Endodermal cell (in vitro differentiated cells): ENCODE data around the gene ARMC6. TPM values are rescaled to one million over a fixed set of nuclear protein-coding genes. Genes with fewer than 3 reads are reported as not detected.
A peak's percentile ranks its signal among the peaks of the same experiment; 100 is the strongest.

ENCODE experiments used
- DNase-seq: peaks from one replicate; pipeline ENCODE4 v3.0.0-alpha.2; 2017
- H3K27ac ChIP-seq: 2 replicates; pipeline ENCODE4 v1.5.1; 2013; ENCODE audit warnings: mild to moderate bottlenecking, low read depth, low read length, moderate library complexity
- H3K27me3 ChIP-seq: 2 replicates; pipeline ENCODE4 v1.6.1; 2013; ENCODE audit warnings: mild to moderate bottlenecking, low read length, moderate library complexity; ENCODE audit not compliant: insufficient read depth, control insufficient read depth, poor library complexity, severe bottlenecking
- H3K36me3 ChIP-seq: 2 replicates; pipeline ENCODE4 v1.7.0; 2013; ENCODE audit warnings: mild to moderate bottlenecking, low read length, moderate library complexity; ENCODE audit not compliant: control insufficient read depth, insufficient read depth
- H3K4me1 ChIP-seq: one replicate; pipeline ENCODE4 v1.7.0; 2013; ENCODE audit warnings: low read length; ENCODE audit not compliant: control insufficient read depth, insufficient read depth
- H3K4me3 ChIP-seq: 2 replicates; pipeline ENCODE4 v1.5.1; 2013; ENCODE audit warnings: mild to moderate bottlenecking, low read length, moderate library complexity
- H3K9ac ChIP-seq: 2 replicates; pipeline ENCODE4 v1.6.1; 2013; ENCODE audit warnings: mild to moderate bottlenecking, low read length, moderate library complexity; ENCODE audit not compliant: poor library complexity, severe bottlenecking; ENCODE audit errors: extremely low read depth
- H3K9me3 ChIP-seq: 2 replicates; pipeline ENCODE4 v1.6.1; 2013; ENCODE audit warnings: mild to moderate bottlenecking, low read length, moderate library complexity; ENCODE audit not compliant: control insufficient read depth
- H3K27ac Mint-ChIP-seq: 2 replicates; pipeline ENCODE4 v1.8.0; 2020; ENCODE audit warnings: mixed read lengths
- H3K27me3 Mint-ChIP-seq: 2 replicates; pipeline ENCODE4 v1.8.0; 2021; ENCODE audit warnings: mild to moderate bottlenecking, mixed read lengths; ENCODE audit not compliant: insufficient read depth
- H3K36me3 Mint-ChIP-seq: 2 replicates; pipeline ENCODE4 v1.8.0; 2020; ENCODE audit warnings: low read depth, mixed read lengths
- H3K4me1 Mint-ChIP-seq: 2 replicates; pipeline ENCODE4 v1.8.0; 2020; ENCODE audit warnings: mixed read lengths
- H3K4me3 Mint-ChIP-seq: 2 replicates; pipeline ENCODE4 v1.8.0; 2020; ENCODE audit warnings: mild to moderate bottlenecking, moderate library complexity, mixed read lengths
- H3K9me3 Mint-ChIP-seq: 2 replicates; pipeline ENCODE4 v1.8.0; 2020; ENCODE audit warnings: mild to moderate bottlenecking, mixed read lengths
- CTCF ChIP-seq: fragments of 200-600 bp; sonication (generic); conservative IDR thresholded peaks from 2 replicates; pipeline ENCODE4 v1.5.0; 2021; ENCODE audit warnings: antibody characterized with exemption, mild to moderate bottlenecking
- WGBS, 2 experiments: methylation state at CpG; one replicate each; pipeline versions ENCODE4 v1.1.5 to v1.1.7; 2013; ENCODE audit warnings: missing lambda C conversion rate in 2 of 2, mixed read lengths in 1 of 2; ENCODE audit not compliant: insufficient coverage in 1 of 2, insufficient read length in 1 of 2; 5-methylcytosine and 5-hydroxymethylcytosine counted together
- long read RNA-seq, 4 experiments: library from polyadenylated mRNA in 2 of 4; library from RNA in 1 of 4; library from capped mRNA in 1 of 4; stranded (forward) in 3 of 4; unstranded in 1 of 4; transcript quantifications; one replicate each; pipeline ENCODE4 v2.0.0, GENCODE V29; 2020 to 2021; ENCODE audit warnings: inconsistent platforms in 1 of 4
- polyA plus RNA-seq, 2 experiments: library from polyadenylated mRNA; stranded (reverse); fragments of 50-300 nt; gene quantifications; one replicate each; pipeline ENCODE4 v1.2.3, GENCODE V29; 2013
- total RNA-seq, 2 donors: library from RNA; stranded (reverse); fragmentation: NEBNext Ultra II Directional in 1 of 2; extraction: Animal tissue kit (Norgen Biotek cat#: 25700) in 1 of 2; gene quantifications; 2 replicates in 1 of 2; 3 replicates in 1 of 2; pipeline ENCODE4 v1.2.1, GENCODE V29; 2021

The ARMC6 gene
- 10 to 100 TPM; 26.1 to 37.8 TPM for total RNA-seq
- polyA plus RNA-seq (2013, experiment 1 of 2) = 30.8 TPM
- polyA plus RNA-seq (2013, experiment 2 of 2) = 27.0 TPM
- long read RNA-seq, experiment 1, transcript ARMC6-202 (8 exons, 2,383 nt) = major isoform, 7 of 20 reads
- long read RNA-seq, experiment 1, partial matches to known transcripts = 9 of 20 reads
- long read RNA-seq, experiment 1, other reads (novel, unspliced or antisense) = 3 of 20 reads
- long read RNA-seq, experiment 2, transcript ARMC6-206 (9 exons, 2,488 nt) = minor isoform, 17 of 93 reads
- long read RNA-seq, experiment 2, transcript ARMC6-202 (8 exons, 2,383 nt) = major isoform, 43 of 93 reads
- long read RNA-seq, experiment 2, partial matches to known transcripts = 10 of 93 reads
- long read RNA-seq, experiment 2, other reads (novel, unspliced or antisense) = 19 of 93 reads
- long read RNA-seq, experiment 3, transcript ARMC6-201 (8 exons, 2,412 nt) = minor isoform, 26 of 394 reads
- long read RNA-seq, experiment 3, transcript ARMC6-202 (8 exons, 2,383 nt) = major isoform, 206 of 394 reads
- long read RNA-seq, experiment 3, transcript ARMC6-206 (9 exons, 2,488 nt) = minor isoform, 98 of 394 reads
- long read RNA-seq, experiment 3, partial matches to known transcripts = 16 of 394 reads
- long read RNA-seq, experiment 3, other reads (novel, unspliced or antisense) = 48 of 394 reads
- long read RNA-seq, experiment 4, transcript ARMC6-202 (8 exons, 2,383 nt) = major isoform, 8 of 15 reads
- long read RNA-seq, experiment 4, partial matches to known transcripts = 3 of 15 reads
- long read RNA-seq, experiment 4, other reads (novel, unspliced or antisense) = 3 of 15 reads

GRCh38 chr19:19033426-19034203 is at the start of gene ARMC6, which contains the start of gene SUGP2:
Gene ARMC6, plus strand, starts transcription at chr19:19033603. Its CDS starts 607 bp downstream, at chr19:19034210.
Gene SUGP2, minus strand, starts transcription at chr19:19033517. Its CDS starts 2,446 bp downstream, at chr19:19031071.
- peaks cover 57% of the 10 kb centered on the region for H3K36me3 Mint-ChIP-seq
- DNase-seq = peak; percentile 96
- Histone ChIP-seq H3K4me1 (no peaks in the 10 kb centered on the region), H3K4me3 (peak within 1 kb of the TSS; percentile 91), H3K9me3 (peaks cover 17% of the 10 kb centered on the region), H3K9ac (peak within 1 kb of the TSS; percentile 74), H3K27ac (peak within 1 kb of the TSS; percentile 83), H3K36me3 (peaks cover 58% of the 10 kb centered on the region), H3K27me3 (no peaks in the 10 kb centered on the region)
- no peak for TF ChIP-seq CTCF
- peak within 1 kb of the TSS; percentile 95 for H3K27ac Mint-ChIP-seq
- peak within 1 kb of the TSS; percentile 86 for H3K4me3 Mint-ChIP-seq
- no peaks in the 10 kb centered on the region for H3K27me3 Mint-ChIP-seq
- WGBS, 2 experiments = 0% methylated on average over 12 to 94 of the region's 94 CpGs
- peaks cover 20% of the 10 kb centered on the region for H3K9me3 Mint-ChIP-seq
- peaks cover 13% of the 10 kb centered on the region for H3K4me1 Mint-ChIP-seq

DNA sequence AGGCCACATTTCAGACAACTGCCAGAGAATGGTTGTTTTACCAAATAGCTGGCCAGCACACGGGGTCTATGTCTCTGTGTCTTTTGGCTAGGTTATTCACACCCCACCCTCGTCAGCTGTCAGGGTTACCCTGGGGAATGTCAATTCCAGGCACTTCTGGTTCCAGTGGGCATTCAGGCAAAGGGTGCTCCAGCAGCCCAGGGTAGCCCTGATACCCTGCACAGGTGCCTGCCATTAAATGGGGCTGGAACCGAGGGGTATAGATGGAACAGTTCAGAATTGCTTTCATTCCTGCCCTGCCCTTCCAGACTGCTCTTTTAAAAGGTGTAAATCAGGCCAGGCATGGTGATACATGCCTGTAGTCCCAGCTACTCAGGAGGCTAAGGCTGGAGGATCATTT is 49.2 kb upstream of the ARMC6 start:
- no peak for DNase-seq
- Histone ChIP-seq H3K9ac (no peak overlapping the region), H3K27ac (no peak overlapping the region), H3K9me3 (no peaks in the 10 kb centered on the region), H3K27me3 (peaks cover 9% of the 10 kb centered on the region), H3K4me3 (no peak overlapping the region), H3K4me1 (no peaks in the 10 kb centered on the region), H3K36me3 (no peaks in the 10 kb centered on the region)
- Mint-ChIP-seq H3K36me3 (no peaks in the 10 kb centered on the region), H3K9me3 (no peaks in the 10 kb centered on the region), H3K4me3 (no peak overlapping the region), H3K27me3 (peaks cover 43% of the 10 kb centered on the region), H3K4me1 (peaks cover 1% of the 10 kb centered on the region), H3K27ac (no peak overlapping the region)
- TF ChIP-seq CTCF = no peak
- WGBS, 2 experiments = 89 to 95% methylated on average over 3 of the region's 3 CpGs

- H3K9me3 ChIP-seq = no peaks in the 10 kb centered on the region
- H3K4me1 Mint-ChIP-seq = peaks cover 1% of the 10 kb centered on the region
- no peak for DNase-seq
- WGBS, 2 experiments = 76 to 91% methylated on average over 7 of the region's 7 CpGs
- H3K27me3 ChIP-seq = peaks cover 9% of the 10 kb centered on the region
- H3K4me1 ChIP-seq = no peaks in the 10 kb centered on the region
- H3K27ac Mint-ChIP-seq = no peak overlapping the region
- H3K4me3 Mint-ChIP-seq = no peak overlapping the region
- peaks cover 43% of the 10 kb centered on the region for H3K27me3 Mint-ChIP-seq
- H3K9ac ChIP-seq = no peak overlapping the region
- TF ChIP-seq CTCF = no peak
- H3K4me3 ChIP-seq = no peak overlapping the region
- no peaks in the 10 kb centered on the region for H3K36me3 Mint-ChIP-seq
- no peaks in the 10 kb centered on the region for H3K9me3 Mint-ChIP-seq
- no peaks in the 10 kb centered on the region for H3K36me3 ChIP-seq
- H3K27ac ChIP-seq = no peak overlapping the region
These were observed 48.1 kb upstream of the ARMC6 start for GRCh38 chr19:18985257-18985656.
